AG04449 (cell line): Measurements from ENCODE around the gene KRTDAP.

Experiments
- CTCF ChIA-PET: fragments of 350-600 bp; formaldehyde crosslinking; extraction: SDS; loops from one replicate; lab custom pipeline; 2021; ENCODE audit warnings: antibody characterized with exemption; lab: Yijun Ruan, JAX
- POLR2A ChIA-PET: fragments of 400-600, 350-600 bp; formaldehyde crosslinking; extraction: SDS; loops from one replicate; lab custom pipeline; 2020; ENCODE audit warnings: antibody characterized with exemption, inconsistent platforms; lab: Yijun Ruan, JAX
- DNase-seq: peaks from one replicate; pipeline ENCODE4 v3.0.0-alpha.2; 2010; ENCODE audit warnings: low read depth, low spot score
- H3K4me3 ChIP-seq: 2 replicates; pipeline ENCODE4 v1.5.1; 2011; ENCODE audit warnings: low read depth, mild to moderate bottlenecking, control low read depth, low read length
- CTCF ChIP-seq: IDR thresholded peaks from one replicate; pipeline ENCODE4 v1.5.1; 2011; ENCODE audit warnings: mild to moderate bottlenecking, moderate library complexity, low read length, control low read depth, inconsistent platforms; ENCODE audit not compliant: insufficient read depth; ENCODE audit errors: missing control alignments

Gene KRTDAP

GRCh38 chr19:35533201-35533821 lies 43.0 kb upstream of the KRTDAP start, which contains the start of gene GAPDHS:
Gene GAPDHS, plus strand, starts transcription at chr19:35533456. Its CDS starts 72 bp downstream, at chr19:35533528.
- ChIA-PET POLR2A (interaction anchor here (0.6 kb wide), 1 partner anchor 17 kb away, joined by 3 read pairs; no protein-coding TSS in a partner anchor), CTCF (interaction anchor here (1.9 to 2.4 kb wide), 2 partner anchors 15 to 23 kb away, joined by 7 to 9 read pairs; no protein-coding TSS in a partner anchor)
- TF ChIP-seq CTCF: no peak
- no peak for DNase-seq
- H3K4me3 ChIP-seq: no peak within 1 kb of the TSS

GRCh38 chr19:35531291-35531690 lies 41.0 kb upstream of the KRTDAP start:
- ChIA-PET CTCF (interaction anchor here (0.6 to 1.8 kb wide), 3 partner anchors 17 to 176 kb away, joined by 3 to 7 read pairs (median 4); no protein-coding TSS in a partner anchor), POLR2A (interaction anchor here (0.6 kb wide), 1 partner anchor 254 kb away, joined by 3 read pairs; no protein-coding TSS in a partner anchor)
- DNase-seq: no peak

GRCh38 chr19:35529241-35530218 lies 39.3 kb upstream of the KRTDAP start:
- ChIA-PET CTCF (interaction anchor here (0.9 kb wide), 1 partner anchor 19 kb away, joined by 3 read pairs; no protein-coding TSS in a partner anchor), POLR2A (interaction anchor here (0.9 kb wide), 1 partner anchor 79 kb away, joined by 4 read pairs; no protein-coding TSS in a partner anchor)
- no peak overlapping the region for H3K4me3 ChIP-seq
- no peak for DNase-seq
- TF ChIP-seq CTCF: no peak

More at GRCh38 chr19:35531291-35531690, 41.0 kb upstream of the KRTDAP start:
- H3K4me3 ChIP-seq: no peak overlapping the region
- no peak for TF ChIP-seq CTCF

GRCh38 chr19:35528218-35529038 lies 38.2 kb upstream of the KRTDAP start, which contains the start of gene SBSN:
Gene SBSN, minus strand, starts transcription at chr19:35528311. Its CDS starts 30 bp downstream, at chr19:35528281.
- DNase-seq: peak; percentile 57
- ChIA-PET CTCF (no interaction called here), POLR2A (interaction anchor here (0.9 kb wide), 1 partner anchor 80 kb away, joined by 4 read pairs; no protein-coding TSS in a partner anchor)
- no peak within 1 kb of the TSS for H3K4me3 ChIP-seq
- no peak for TF ChIP-seq CTCF

- H3K4me3 ChIP-seq: no peak overlapping the region
- ChIA-PET POLR2A (no interaction called here), CTCF (interaction anchor here (1.0 to 1.8 kb wide), 4 partner anchors 9 to 23 kb away, joined by 4 to 8 read pairs (median 6); no protein-coding TSS in a partner anchor)
- TF ChIP-seq CTCF: no peak
- no peak for DNase-seq
Measured at GRCh38 chr19:35525873-35526272, 35.6 kb upstream of the KRTDAP start.
